Right lobe of liver (tissue), 4 donors: Measurements from ENCODE around the gene DPYD.

Experiments
- CTCF ChIP-seq, 4 donors: fragments of 200-600 bp in 3 of 4; fragments of 450-650 bp in 1 of 4; IDR thresholded peaks; one replicate each; pipeline versions ENCODE4 v1.5.1 to v1.8.0; 2016 to 2022; ENCODE audit warnings: antibody characterized with exemption in 4 of 4, mild to moderate bottlenecking in 2 of 4
- POLR2A ChIP-seq: fragments of 450-650 bp; IDR thresholded peaks from one replicate; pipeline ENCODE4 v1.6.1; 2017; ENCODE audit warnings: antibody characterized with exemption, mild to moderate bottlenecking
- donor health status: DM: no; HTN: no; CAD: no.
- donor health status: DM: no; HTN: no; CAD: no.
- donor health status: DM: no; HTN: yes; CAD: no.

DNA sequence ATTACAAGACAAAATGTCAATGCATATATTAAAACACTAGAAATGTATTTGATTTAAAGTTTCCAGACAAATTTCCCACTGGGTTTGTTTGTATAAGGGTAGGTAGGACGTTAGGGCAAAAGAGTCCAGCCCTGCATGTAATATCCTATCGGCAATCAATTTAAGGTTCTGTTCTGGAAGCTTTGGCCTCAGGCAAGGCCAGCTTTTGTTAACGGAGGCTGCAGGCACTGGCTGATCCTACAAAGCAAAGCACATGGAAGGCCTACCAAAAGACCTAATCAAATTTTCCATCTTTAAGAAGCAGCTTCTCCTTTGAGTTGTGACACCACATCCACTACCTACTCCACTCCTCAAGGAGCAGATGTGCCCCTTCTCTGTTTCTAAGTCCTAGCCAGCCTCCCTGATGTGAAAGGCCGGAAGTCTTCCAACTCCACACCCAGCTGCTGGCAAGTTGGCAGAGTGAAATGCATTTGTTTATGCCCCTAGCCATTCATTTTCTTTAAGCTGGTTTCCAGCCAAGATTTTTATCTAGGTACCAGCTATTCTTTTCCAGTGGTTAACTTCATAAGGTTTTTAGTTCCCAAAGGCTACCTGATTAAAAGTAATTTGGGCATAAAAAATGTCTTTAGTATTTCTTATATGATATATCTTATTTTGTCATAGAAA is 746.7 kb downstream of the DPYD start:
- TF ChIP-seq CTCF (IDR thresholded peaks at IDR 0.05) (no peak), POLR2A (no peak)
